AG10803 (cell line): ENCODE data around the gene ZC2HC1B.

ENCODE experiments used
- DNase-seq: peaks from one replicate; pipeline ENCODE4 v3.0.0; 2010; ENCODE audit warnings: low read depth
- H3K4me3 ChIP-seq: 2 replicates; pipeline ENCODE4 v1.5.1; 2011; ENCODE audit warnings: mild to moderate bottlenecking, low read length, control low read depth
- TF ChIP-seq, protein P1 (sequence below): conservative IDR thresholded peaks from 2 replicates; pipeline ENCODE4 v1.5.1; 2011; ENCODE audit warnings: mild to moderate bottlenecking, low read length, control low read depth, inconsistent platforms

The ZC2HC1B gene

DNA sequence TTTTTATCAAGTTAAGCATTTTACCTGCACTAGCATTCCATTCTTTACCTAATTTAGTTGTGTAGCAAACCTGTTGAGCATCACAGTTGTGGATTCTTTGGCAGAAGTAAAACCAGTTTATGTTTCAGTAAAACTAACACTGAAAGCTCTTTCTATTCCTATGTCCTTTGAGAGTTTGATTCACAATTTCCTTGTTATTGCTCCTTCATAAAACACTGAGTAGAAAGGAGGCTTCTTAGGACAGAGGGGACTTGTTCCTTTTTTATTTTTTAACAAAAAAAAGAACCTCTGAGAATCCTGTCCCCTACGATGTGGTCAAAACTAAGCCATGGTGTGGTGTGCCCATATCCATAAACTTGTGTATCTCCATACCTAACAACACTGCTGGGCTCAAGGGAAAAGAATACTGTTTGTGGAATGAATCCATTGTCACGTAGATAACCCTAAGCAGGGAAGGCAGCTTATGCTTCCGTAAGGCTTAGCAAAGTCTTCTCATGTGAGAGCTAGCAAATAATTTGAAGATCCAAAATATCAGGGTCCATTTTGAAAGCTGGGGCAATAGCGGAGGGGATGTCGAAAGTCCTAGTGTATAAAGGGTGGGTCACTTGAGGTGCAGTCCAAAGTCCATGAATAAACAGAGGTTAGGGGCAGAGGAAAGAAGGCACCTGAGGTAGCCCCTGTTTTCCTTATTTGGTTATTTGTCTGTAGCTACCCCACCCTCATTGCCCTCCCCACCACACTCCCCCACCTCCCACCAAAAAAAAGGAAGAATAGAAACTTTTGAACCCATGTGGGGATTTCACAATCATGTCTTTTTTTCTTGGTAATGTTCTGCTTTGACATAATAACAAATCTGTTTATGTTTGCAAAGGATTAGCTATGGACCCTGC lies 72.7 kb downstream of the ZC2HC1B start:
- no peak overlapping the region for H3K4me3 ChIP-seq
- DNase-seq = no peak

DNA sequence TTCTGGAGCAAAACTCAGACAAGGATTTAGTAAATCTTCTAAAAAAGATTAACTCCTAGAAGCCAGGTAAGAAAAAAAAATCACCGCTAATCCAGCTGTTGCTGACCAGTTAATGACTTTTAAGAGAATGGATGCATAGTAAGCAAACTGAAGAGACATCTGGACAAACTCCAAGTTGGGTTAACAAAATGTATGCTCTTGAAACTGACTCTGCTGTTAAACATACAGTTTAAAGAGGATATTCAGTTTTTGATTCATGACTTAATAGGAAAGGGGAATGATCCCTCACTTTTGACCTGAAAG lies 73.3 kb downstream of the ZC2HC1B start:
- DNase-seq = no peak
- TF ChIP-seq, protein P1, sequence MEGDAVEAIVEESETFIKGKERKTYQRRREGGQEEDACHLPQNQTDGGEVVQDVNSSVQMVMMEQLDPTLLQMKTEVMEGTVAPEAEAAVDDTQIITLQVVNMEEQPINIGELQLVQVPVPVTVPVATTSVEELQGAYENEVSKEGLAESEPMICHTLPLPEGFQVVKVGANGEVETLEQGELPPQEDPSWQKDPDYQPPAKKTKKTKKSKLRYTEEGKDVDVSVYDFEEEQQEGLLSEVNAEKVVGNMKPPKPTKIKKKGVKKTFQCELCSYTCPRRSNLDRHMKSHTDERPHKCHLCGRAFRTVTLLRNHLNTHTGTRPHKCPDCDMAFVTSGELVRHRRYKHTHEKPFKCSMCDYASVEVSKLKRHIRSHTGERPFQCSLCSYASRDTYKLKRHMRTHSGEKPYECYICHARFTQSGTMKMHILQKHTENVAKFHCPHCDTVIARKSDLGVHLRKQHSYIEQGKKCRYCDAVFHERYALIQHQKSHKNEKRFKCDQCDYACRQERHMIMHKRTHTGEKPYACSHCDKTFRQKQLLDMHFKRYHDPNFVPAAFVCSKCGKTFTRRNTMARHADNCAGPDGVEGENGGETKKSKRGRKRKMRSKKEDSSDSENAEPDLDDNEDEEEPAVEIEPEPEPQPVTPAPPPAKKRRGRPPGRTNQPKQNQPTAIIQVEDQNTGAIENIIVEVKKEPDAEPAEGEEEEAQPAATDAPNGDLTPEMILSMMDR = no peak
- no peak overlapping the region for H3K4me3 ChIP-seq

More for the DNA sequence above, 72.7 kb downstream of the ZC2HC1B start:
- TF ChIP-seq, protein P1 = no peak

DNA sequence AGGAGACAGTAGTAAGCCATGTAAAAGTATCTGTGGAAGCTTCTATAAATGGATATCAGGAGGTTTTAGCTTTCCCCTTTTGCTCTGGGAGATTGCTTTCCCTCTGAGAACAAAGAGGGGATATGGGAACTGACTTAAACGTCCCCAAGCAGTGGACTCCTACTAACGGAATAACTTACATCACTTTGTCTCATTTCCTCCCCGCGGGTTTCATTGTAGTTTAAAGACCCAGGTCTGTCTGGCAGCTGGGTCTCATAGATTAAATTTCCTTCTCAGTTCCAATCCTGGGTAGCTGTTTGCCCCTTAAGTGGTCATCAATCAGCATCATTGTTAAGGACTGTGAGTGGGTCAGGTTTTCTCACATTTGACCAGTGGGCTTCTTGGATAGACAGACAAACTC lies 75.1 kb downstream of the ZC2HC1B start:
- TF ChIP-seq, protein P1 = no peak
- H3K4me3 ChIP-seq = no peak overlapping the region
- no peak for DNase-seq

- no peak overlapping the region for H3K4me3 ChIP-seq
- DNase-seq = peak; percentile 38
- TF ChIP-seq, protein P1 = peak; percentile 67
These were observed 75.8 kb downstream of the ZC2HC1B start for GRCh38 chr6:143940011-143940597.

GRCh38 chr6:143941852-143942627 lies 77.8 kb downstream of the ZC2HC1B start:
- H3K4me3 ChIP-seq = no peak overlapping the region
- DNase-seq = peak; percentile 52
- TF ChIP-seq, protein P1 = peak; percentile 62

DNA sequence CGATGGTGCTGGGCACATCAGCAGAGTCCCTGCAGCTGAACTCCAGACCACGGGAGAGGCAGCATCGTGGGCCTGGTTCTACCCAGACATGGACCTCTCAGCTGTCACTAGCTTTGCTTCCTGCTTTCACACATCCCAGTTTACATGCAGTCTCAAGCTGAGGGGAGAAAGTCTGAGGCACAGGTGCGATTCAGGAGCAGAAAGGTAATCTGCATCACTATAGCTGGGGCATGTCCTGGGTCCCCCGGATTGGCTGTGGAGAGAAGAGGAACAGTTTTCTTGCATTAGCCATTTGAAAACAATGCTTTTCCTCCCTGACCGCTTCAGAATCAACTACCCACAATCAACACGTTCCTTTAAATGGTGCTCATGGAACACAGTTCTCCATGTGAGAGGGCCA lies 83.9 kb downstream of the ZC2HC1B start:
- no peak overlapping the region for H3K4me3 ChIP-seq
- TF ChIP-seq, protein P1 = no peak
- DNase-seq = no peak

- no peak overlapping the region for H3K4me3 ChIP-seq
- TF ChIP-seq, protein P1 = no peak
- DNase-seq = no peak
These were observed 85.3 kb downstream of the ZC2HC1B start for GRCh38 chr6:143949535-143949934.
